ENCODE data around the gene SLC22A17.

SLC22A17 gene

GRCh38 chr14:23381871-23382270, 29.2 kb upstream of the SLC22A17 start:
- DNase-seq (ENCODE audit: low read depth), result no peak

GRCh38 chr14:23380976-23381375, 28.3 kb upstream of the SLC22A17 start:
- no peak for DNase-seq (ENCODE audit: low read depth)

GRCh38 chr14:23380197-23380914, 27.7 kb upstream of the SLC22A17 start:
- DNase-seq (ENCODE audit: low read depth), result no peak

- peak; percentile 59 for DNase-seq (ENCODE audit: low read depth)
These were observed 26.9 kb upstream of the SLC22A17 start for GRCh38 chr14:23379366-23380196.

DNA sequence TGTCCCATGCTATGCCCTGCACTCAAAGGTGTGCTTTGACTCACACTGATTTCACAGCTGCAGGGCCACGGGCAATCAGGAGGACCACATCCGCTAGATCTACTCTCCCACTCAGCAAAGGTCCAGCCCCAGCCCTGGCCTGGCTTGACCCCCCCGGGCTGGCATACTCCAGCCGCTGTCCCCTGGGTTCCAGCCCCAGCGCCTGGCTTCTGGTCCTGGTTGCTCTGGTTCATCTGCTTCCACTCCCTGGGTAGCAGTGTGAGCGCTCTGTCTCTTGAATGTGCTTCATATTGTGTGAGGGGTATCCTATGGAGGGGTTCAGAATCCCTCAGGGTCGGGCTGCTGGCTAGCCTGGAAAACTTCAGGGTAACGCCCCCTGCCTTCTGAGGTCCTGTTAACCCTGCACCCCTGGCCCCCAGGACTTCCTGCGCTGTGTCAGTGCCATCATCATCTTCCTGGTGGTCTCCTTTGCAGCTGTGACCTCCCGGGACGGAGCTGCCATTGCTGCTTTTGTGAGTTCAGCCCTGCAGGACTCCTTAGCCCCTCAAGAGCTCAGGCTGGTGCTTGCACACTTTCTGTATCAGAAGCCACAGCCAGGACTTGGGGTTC, 26.0 kb upstream of the SLC22A17 start:
- no peak for DNase-seq (ENCODE audit: low read depth)

DNA sequence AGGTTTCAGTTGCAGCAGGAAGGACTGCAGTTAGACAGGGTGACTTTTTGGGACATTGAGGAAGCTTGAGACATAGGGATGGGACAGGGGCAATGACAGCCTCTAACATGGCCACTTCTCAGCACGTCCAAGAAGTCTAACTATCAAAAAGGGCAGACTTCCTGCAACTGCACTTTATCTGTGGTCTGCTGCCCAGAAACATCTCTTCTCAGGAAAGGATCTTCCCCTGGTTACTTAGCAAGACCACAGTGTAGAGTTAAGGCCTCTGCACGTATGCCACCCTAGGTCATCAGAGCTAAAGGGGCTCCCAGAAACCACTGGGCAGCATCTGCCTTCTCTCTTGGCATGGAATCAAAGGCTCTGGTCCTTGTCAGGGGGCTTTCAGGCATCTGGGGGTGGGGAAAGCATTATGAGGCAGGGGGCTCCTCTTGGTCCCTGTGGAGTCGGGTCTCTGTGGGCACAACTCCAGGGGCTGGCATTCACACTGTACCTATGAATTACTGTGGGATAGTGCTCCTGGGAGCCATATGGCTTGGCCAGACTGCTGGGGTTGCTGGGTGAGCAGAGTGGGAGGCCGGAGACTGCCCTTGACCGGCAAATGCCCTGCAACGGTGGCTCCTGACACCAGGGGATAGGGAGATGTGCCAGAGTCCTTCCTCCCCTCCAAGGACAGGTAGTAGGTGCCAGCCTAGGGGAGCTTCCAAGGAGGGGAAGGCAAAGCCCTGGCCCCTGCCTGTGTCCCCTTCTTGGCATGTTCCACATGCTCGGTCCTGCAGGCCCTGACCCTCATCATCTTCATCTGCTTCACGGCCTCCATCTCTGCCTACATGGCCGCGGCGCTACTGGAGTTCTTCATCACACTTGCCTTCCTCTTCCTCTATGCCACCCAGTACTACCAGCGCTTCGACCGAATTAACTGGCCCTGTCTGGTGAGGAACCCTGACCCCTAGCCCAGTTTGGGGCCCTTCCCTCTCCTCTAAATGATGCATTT, 25.2 kb upstream of the SLC22A17 start:
- no peak for DNase-seq (ENCODE audit: low read depth)

DNA sequence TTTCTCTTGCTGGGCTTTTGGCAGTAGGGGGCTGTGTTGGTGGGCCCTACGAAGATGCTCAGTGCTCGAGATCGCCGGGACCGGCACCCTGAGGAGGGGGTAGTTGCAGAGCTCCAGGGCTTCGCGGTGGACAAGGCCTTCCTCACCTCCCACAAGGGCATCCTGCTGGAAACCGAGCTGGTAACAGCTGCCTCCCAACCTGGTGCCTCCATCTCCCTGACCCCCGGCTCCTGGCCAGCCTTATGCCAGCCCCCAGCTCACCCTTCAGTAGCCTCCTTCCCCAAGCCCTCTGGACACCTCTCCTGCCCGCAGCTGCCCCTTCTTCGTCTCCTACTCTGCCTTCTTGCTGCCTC, 24.5 kb upstream of the SLC22A17 start:
- DNase-seq (ENCODE audit: low read depth), result no peak

GRCh38 chr14:23376482-23377197, 24.0 kb upstream of the SLC22A17 start, which contains the start of gene CMTM5:
Gene CMTM5, plus strand, starts transcription at chr14:23377046. Its CDS starts 206 bp downstream, at chr14:23377252.
- DNase-seq (ENCODE audit: low read depth), result no peak

- no peak for DNase-seq (ENCODE audit: low read depth)
These were observed 23.0 kb upstream of the SLC22A17 start for GRCh38 chr14:23375527-23376251.

- DNase-seq (ENCODE audit: low read depth), result no peak
These were observed 20.4 kb upstream of the SLC22A17 start for GRCh38 chr14:23373041-23373440.

DNA sequence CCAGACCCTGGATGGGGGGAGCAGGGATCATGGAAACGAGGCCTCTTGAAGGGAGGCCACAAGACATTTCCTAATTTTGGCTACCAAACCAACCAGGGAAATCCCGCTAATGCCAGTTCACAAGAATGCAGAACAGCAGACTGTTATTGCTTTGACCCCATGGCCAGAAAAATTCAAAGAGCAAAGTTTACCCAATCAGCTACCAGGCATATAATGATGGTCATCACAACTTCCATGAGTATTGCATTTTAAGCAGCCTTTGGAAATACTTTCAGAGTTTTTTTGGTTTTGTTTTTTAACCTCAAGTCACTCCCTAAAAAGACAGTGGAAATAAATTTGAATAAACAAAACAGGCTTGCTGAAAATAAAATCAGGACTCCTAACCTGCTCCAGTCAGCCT, 19.8 kb upstream of the SLC22A17 start, which contains the start of gene IL25:
Gene IL25, plus strand, starts transcription at position 301 of the 400 bp plus-strand sequence.
- no peak for DNase-seq (ENCODE audit: low read depth)

DNA sequence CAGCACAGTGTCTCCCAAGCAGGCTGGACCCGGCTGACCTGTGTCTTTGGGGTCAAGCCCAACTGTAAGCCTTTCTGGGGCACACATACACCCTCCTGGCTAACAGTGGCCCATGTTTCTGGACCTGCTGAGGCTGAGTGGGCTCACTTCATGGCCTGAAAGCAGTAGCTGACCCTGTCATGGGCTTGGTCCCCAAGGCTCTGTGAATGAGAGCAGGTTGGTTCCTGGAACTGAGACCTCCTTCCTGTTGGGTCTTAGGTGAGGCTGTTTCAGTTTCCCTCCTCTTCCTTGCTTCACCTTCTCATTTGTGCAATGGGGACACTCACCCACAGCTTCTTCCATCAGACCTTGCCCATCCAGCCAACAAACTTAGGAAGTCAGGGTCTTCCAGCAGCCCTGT, 19.2 kb upstream of the SLC22A17 start:
- DNase-seq (ENCODE audit: low read depth), result no peak

DNA sequence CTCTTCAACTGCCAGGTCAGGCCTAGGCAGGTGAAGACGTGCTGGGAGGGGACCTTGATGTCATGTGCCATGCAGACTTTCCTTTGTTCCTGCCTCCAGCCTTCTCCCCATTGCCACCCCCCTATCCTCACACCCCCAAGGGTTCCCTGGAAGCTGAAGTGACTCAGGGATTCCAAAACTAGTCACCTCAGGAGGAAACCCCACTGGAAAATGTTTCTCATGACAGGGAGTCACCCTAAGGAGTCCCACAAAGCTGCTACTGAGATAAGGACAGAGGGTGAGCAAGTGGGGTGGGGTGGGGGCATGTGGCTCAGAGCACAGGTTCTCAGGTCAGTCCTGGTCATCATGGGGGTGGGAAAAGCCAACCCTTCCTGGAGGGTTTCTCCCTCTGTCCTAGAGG, 17.5 kb upstream of the SLC22A17 start:
- no peak for DNase-seq (ENCODE audit: low read depth)

GRCh38 chr14:23366426-23366921, 13.8 kb upstream of the SLC22A17 start:
- no peak for DNase-seq (ENCODE audit: low read depth)

DNA sequence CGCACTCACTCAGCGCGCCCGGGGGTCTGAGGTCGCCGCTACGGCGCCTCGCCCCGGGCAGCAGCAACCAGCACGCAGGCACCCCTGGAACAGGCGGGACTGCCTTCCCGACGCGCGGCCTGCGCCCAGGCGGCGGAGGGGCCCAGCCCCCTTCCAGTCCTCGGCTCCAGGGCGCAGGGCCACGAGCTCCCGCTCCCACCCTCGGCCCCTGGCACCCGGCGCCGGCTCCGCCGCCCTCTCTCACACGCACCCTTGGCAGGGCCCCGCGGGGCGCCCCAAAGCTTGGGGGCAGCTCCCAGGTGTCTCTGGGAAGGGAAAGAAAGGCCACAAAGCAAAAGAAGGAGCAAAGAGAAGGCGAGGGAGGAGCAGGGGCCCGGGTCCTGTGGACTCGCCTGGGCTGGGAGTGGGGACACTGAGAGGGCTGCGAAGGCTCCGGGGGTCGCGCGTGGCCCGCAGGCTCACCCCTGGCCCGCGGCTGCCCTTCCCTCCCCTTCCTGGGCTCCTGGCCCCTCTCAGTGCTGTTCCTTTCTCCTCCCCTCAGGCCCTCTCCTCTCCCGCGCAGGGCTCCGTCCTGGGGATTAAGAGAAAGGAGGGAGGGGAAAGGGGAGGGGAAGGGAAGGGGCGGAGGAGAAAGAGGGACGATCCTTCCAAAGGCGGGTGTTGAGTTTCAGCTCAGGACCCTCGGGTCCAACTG, 13.2 kb upstream of the SLC22A17 start:
- DNase-seq (ENCODE audit: low read depth), result no peak

DNA sequence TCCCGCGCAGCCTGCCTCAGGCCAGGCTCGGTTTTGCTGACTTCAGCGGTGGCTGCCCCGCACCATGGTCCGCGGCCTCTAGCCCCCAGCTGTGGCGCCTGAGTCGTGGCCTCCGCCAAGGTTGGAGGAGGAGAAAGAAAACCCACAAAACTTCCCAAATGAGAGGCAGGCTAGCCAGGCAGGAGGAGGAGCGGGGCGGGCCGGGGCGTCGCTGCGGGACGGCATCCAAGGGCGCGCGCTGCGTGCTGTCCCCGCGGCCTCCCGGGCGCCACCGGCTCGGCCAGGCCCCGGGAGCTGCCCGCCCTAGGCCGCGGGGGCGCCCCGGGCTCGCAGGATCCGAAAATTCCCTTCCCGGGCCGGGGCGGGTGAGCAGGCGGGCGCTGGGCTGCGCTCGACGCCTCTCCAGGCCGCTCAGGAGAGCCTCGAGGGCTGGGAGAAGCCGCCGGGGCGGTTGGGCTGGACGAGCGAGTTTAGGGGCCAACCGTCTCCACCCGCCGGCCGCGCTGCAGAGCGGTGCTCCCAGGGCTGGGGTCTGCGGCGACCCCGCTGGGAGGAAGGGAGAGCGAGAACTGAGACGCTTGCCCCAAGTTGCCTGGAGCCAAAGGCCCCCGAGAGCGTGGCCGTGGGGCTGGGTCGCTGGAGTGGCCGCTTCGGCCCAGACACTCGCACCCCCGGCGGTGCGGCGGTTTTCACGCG, 12.5 kb upstream of the SLC22A17 start, which contains the start of gene EFS:
Gene EFS, minus strand, starts transcription at position 137 of the 696 bp plus-strand sequence. CDS start 147 bp downstream, outside the sequence.
- DNase-seq (ENCODE audit: low read depth), result no peak

DNA sequence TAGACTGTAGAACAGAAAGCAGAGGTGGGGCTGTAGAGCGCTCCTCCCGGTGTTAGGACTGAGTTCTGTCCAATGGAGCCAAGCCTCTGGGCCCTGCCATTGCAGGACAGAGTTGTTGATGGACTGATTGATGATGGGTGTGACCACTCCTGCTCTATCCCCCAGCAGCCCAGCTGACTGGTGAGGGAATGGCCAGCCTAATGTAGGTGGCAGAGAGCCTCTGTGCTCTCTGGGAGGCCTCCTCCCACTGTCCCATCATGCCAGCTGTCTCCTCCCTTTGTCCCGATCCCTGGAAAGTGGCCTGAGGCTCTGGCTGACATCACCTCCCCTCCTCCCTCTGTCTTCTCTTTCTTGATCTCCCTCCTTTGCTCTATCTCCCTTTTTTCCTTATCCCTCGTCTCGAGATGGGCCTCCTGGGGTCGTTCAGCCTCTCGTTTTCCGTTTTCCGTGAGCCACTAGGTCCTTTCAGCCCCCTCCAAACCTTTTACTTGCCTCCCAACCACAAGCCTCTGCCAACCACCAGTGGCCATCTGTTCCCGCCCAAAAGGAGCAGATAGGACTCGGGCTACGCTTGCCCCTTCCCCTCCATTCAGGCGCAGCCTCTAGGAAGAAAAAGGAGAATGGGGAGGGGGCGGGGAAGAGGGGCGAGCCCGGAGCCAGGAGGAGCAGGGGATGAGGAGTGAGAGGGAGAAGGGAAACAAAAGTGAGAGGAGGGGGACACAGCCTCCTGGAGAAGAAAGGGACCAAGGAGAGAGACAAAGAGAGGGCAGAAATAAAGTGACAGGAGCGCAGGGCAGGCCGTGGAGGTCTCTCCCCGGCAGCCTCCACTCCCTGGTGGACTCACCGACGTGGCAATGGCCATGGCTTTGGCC, 11.7 kb upstream of the SLC22A17 start:
- DNase-seq (ENCODE audit: low read depth), result no peak

- no peak for DNase-seq (ENCODE audit: low read depth)
These were observed 9.5 kb upstream of the SLC22A17 start for GRCh38 chr14:23362200-23362599.
